Activated CD4-positive, alpha-beta T cell treated with anti-CD3 and anti-CD28 coated beads, Interleukin-2, amount 50 U/mL, for 48 hours (primary cell): Measurements from ENCODE around the gene PRKAR1B.

Source experiments
- DNase-seq, 2 experiments: peaks; one replicate each; pipeline ENCODE4 v3.0.0-alpha.2; 2020

Gene PRKAR1B

GRCh38 chr7:721619-722248 is 5.3 kb downstream of the PRKAR1B start:
- no peak for DNase-seq

GRCh38 chr7:716636-717035 is 10.4 kb downstream of the PRKAR1B start:
- DNase-seq: no peak

DNA sequence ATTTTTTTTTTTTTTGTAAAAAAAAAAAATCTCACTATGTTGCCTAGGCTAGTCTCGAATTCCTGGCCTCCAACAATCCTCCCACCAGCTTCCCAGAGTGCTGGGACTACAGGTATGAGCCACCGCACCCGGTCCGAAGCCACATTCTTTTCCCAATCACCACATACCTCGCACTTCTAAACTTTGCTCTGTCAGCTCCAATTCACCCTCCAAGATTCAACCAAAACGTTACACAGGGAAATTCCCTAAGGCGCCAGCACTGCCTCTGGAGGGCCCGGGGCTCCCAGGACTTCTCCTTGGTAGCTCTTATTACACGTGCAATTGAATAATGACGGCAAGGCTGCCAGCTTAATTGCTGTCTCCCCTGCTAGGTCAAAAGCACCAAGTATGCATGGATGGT is 10.9 kb downstream of the PRKAR1B start:
- no peak for DNase-seq

DNA sequence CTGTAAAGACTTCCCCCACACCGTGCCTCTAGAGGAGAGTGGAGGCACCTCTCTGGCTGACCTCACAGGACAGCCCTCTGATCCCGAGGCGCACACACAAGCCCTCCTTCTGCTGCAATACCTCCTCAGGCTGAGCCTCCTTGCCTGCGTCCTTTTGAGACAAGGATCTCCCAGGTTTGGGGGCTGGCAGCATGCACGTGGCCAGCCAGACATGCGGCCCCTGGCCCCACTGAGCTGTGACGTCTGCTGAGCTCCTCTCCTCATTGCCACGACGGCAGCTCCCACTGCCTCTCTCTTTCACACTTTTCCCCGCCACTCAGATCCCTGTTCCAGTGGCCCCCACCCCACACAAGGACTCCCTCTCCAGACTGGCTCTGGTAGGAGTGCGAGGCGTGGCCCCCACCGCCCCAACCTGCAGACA is 12.8 kb downstream of the PRKAR1B start:
- no peak for DNase-seq

GRCh38 chr7:713488-714230 is 13.4 kb downstream of the PRKAR1B start:
- no peak for DNase-seq

GRCh38 chr7:713139-713457 is 14.0 kb downstream of the PRKAR1B start:
- no peak for DNase-seq

DNA sequence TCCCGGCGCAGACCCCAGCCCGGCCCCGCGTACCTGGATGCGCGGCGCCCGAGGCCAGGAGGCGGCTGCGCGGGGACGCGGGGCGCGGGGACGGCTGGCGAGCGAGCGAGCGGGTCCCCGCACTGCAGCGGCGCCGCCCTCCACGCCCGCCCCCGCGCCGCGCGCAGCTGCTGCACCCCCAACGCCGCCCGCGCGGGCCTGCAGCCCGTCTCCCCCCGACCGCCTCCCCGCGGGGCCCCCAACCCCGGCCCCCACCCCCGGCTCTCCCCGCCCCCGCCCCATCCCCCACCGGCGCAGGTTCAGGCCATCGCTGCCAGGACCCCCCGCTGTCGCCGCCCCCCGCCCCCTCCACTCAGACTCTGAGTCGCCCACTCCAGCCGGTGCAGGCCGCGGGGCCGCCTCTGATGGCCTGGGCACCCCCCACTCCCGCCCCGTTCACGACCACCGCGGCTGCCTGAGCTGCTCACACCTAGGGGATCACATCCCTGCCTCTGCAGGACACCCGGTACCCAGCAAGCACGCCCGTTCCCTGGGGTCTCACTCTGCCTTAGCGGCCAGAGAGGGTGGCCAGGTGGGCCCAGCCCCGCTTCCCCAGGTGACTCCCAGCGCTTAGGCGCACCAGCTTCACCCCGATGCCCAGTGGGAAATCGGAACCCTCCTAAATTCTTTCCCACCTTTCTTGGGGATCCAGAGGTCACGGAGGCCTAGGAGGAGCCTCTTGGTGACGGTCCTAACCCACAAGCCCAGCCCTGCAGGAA is 14.5 kb downstream of the PRKAR1B start:
- no peak for DNase-seq

GRCh38 chr7:711922-712380 is 15.1 kb downstream of the PRKAR1B start:
- DNase-seq: no peak

GRCh38 chr7:711093-711921 is 15.8 kb downstream of the PRKAR1B start:
- no peak for DNase-seq

GRCh38 chr7:710161-710560 is 16.9 kb downstream of the PRKAR1B start:
- DNase-seq: no peak

DNA sequence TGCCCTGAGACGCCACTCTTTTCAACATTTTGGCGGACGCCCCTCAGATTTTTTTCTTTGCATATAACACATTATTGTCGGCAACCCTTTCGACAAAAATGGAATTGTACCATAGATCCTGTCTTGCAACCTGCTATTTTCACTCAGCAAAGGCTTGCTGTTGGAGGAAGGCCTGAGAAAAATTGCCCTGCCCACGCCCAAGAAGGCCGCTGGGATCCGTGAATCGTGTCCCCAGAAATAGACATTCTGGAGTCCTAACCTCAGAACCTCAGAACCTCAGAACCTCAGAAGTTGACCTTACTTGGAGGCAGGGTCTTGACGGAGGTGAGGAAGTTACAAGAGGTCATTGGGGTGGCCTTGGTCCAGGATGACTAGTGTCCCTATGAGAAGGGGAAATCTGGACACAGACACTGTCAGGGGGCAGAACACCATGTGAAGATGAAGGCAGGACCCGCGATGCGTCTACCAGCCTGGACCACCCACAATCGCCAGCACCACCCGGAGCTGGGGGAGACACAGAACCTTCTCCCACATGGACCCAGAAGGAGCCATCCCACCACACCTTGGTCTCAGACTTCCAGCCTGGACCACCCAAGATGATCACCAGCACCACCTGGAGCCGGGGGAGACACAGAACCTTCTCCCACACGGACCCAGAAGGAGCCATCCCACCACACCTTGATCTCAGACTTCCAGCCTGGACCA is 19.6 kb downstream of the PRKAR1B start:
- DNase-seq: no peak

GRCh38 chr7:706721-707120 is 20.4 kb downstream of the PRKAR1B start:
- DNase-seq: no peak

DNA sequence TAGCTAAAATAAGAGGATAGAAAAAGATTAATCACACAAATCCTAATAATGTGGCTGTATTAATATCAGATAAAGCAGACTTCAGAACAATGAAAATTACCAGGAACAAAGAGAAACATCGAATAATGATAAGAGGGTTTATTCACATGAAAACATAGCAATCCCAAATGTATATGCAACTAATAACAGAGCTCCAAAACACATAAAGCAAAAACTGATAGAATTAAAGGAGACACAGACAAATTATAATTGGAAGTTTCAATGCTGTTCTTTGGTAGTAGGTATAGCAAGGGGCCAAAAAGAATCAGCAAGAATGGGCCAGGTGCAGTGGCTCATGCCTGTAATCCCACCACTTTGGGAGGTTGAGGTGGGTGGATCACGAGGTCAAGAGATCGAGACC is 24.0 kb downstream of the PRKAR1B start:
- no peak for DNase-seq

DNA sequence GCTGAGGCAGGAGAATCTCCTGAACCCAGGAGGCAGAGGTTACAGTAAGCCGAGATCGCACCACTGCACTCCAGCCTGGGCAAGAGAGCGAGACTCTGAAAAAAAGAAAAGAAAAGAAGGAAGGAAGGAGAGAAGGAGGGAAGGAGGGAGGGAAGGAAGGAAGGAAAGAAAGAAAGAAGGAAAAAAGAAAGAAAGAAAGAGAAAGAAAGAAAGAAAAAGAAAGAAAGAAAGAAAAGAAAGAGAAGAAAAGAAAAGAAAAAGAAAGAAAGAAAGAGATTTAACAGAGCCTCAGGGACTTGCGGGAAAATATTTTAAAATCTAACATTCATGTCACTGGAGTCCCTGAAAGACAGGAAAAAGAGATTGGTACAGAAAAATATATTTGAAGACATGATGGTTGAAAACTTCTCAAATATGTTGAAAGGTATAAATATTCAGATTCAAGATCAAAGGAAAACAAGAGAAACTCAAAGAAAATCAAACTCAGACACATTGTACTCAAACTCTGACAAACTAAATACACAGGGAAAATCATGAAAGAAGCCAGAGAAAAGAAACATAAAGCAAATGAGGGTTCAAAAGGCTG is 25.9 kb downstream of the PRKAR1B start:
- no peak for DNase-seq

GRCh38 chr7:699476-700170 is 27.5 kb downstream of the PRKAR1B start:
- DNase-seq: no peak

GRCh38 chr7:698515-699475 is 28.3 kb downstream of the PRKAR1B start:
- no peak for DNase-seq

DNA sequence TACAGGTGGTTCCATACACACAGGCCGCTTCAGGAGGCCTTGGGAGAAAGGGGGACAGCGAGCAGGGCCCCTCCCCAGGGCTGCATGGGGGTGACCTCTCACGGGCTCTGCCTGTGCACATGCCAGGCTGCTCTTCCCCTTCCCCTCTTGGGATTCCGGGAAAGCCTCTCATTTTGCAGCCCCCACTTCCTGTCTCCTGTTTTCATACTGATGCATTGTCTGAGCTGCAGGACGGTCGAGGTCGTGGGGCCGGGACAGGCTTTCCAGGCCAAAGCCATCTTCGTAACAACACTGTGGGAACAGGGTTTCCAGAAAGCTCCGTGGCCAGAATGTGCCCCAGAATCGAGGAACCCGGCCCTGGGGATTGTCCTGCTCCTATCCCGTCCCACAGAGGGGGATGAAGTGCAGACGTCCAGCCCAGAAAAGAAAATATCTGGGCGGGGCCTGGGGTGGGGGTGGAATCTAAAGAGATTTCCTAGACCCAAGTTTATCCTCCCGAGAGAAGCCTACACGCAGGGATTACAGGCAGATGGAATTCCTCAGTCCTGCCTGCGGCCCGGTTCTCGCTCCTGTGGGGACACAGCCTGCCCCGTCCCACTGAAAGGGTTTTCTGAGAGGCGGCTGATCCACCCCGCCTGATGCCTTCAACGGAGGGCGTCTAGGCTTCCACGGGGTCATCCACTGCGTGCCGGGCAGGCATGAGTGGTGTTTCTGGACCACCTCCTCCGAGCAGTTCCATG is 30.1 kb downstream of the PRKAR1B start:
- no peak for DNase-seq

GRCh38 chr7:696426-696811 is 30.7 kb downstream of the PRKAR1B start:
- DNase-seq: no peak

- no peak for DNase-seq
Observed at GRCh38 chr7:693280-693679, 33.8 kb downstream of the PRKAR1B start.
